GM23248 (cell line): ENCODE results near the gene CLDN7. TPM values are rescaled to one million over a fixed set of nuclear protein-coding genes. Genes with fewer than 3 reads are reported as not detected.
"Not testable (repeated sequence)": the region's sequence is repeated elsewhere in the genome, so short reads cannot be mapped to it uniquely, and the experiment has no call there.

Experiments
- DNase-seq: peaks from one replicate; pipeline ENCODE4 v3.0.0-alpha.2; 2015
- H2AFZ ChIP-seq: fragments of 200-600 bp; sonication (generic); 2 replicates; pipeline ENCODE4 v1.6.1; 2016; ENCODE audit warnings: antibody characterized with exemption
- H3F3A ChIP-seq: fragments of 200-600 bp; sonication (generic); 2 replicates; pipeline ENCODE4 v1.6.1; 2016; ENCODE audit warnings: mild to moderate bottlenecking, antibody characterized with exemption, mixed run types; ENCODE audit not compliant: insufficient read depth
- H3K27ac ChIP-seq: fragments of 200-600 bp; sonication (generic); 2 replicates; pipeline ENCODE4 v1.5.1; 2016; ENCODE audit warnings: mild to moderate bottlenecking
- H3K27me3 ChIP-seq: fragments of 200-600 bp; sonication (generic); replicated peaks from 2 replicates; pipeline ENCODE4 v1.6.1; 2016; ENCODE audit warnings: mild to moderate bottlenecking; ENCODE audit not compliant: insufficient read depth
- H3K36me3 ChIP-seq: fragments of 200-600 bp; sonication (generic); 2 replicates; pipeline ENCODE4 v1.6.1; 2016; ENCODE audit warnings: low read depth, mild to moderate bottlenecking
- H3K4me1 ChIP-seq: fragments of 200-600 bp; sonication (generic); 2 replicates; pipeline ENCODE4 v1.6.1; 2016; ENCODE audit warnings: mild to moderate bottlenecking; ENCODE audit not compliant: insufficient read depth
- H3K4me2 ChIP-seq: fragments of 200-600 bp; sonication (generic); one replicate; pipeline ENCODE4 v1.6.1; 2016; ENCODE audit warnings: mild to moderate bottlenecking; ENCODE audit not compliant: unreplicated experiment
- H3K4me3 ChIP-seq: fragments of 200-600 bp; sonication (generic); 2 replicates; pipeline ENCODE4 v1.5.1; 2016; ENCODE audit warnings: mild to moderate bottlenecking
- H3K79me2 ChIP-seq: fragments of 200-600 bp; sonication (generic); 2 replicates; pipeline ENCODE4 v1.6.1; 2016; ENCODE audit warnings: mild to moderate bottlenecking; ENCODE audit not compliant: insufficient read depth
- H3K9ac ChIP-seq: fragments of 200-600 bp; sonication (generic); 2 replicates; pipeline ENCODE4 v1.6.1; 2016; ENCODE audit warnings: mild to moderate bottlenecking
- H3K9me2 ChIP-seq: fragments of 200-600 bp; sonication (generic); 2 replicates; pipeline ENCODE4 v1.6.1; 2016; ENCODE audit warnings: mixed run types, mild to moderate bottlenecking, moderate library complexity; ENCODE audit not compliant: insufficient read depth
- H3K9me3 ChIP-seq: fragments of 200-600 bp; sonication (generic); one replicate; pipeline ENCODE4 v1.6.1; 2017; ENCODE audit warnings: low read depth
- H4K20me1 ChIP-seq: fragments of 200-600 bp; sonication (generic); 2 replicates; pipeline ENCODE4 v1.6.0; 2016; ENCODE audit not compliant: insufficient read depth
- EZH2 ChIP-seq: fragments of 200-600 bp; sonication (generic); IDR thresholded peaks from 2 replicates; pipeline ENCODE4 v1.6.1; 2018; ENCODE audit warnings: antibody characterized with exemption, mild to moderate bottlenecking; ENCODE audit not compliant: insufficient read depth, poor library complexity, severe bottlenecking
- EZH2phosphoT487 ChIP-seq: fragments of 200-600 bp; sonication (generic); IDR thresholded peaks from 2 replicates; pipeline ENCODE4 v1.6.1; 2018; ENCODE audit warnings: antibody characterized with exemption, moderate library complexity, mild to moderate bottlenecking, low read depth; ENCODE audit not compliant: insufficient read depth
- WGBS, 2 experiments: methylation state at CpG; one replicate each; pipeline ENCODE4 v1.1.6; 2015 to 2017; ENCODE audit warnings: low lambda C conversion rate in 2 of 2, low coverage in 1 of 2; ENCODE audit errors: missing lambda C conversion rate in 2 of 2; 5-methylcytosine and 5-hydroxymethylcytosine counted together
- in situ Hi-C: fragments of 300-500 bp; cut with MboI; formaldehyde crosslinking; loops from 2 replicates; pipeline ENCODE4 v1.15.0; 2020
- polyA plus RNA-seq: library from polyadenylated mRNA; unstranded; fragments of >200 nt; fragmentation: Nextera tagmentation; extraction: Ambion mirVana; gene quantifications from 2 replicates; pipeline ENCODE4 v1.2.1, GENCODE V29; 2016
- total RNA-seq: library from RNA; depleted of rRNA; stranded (reverse); fragments of >200 nt; shearing (Covaris generic); gene quantifications from 2 replicates; pipeline ENCODE4 v1.2.3, GENCODE V29; 2014

Gene CLDN7
- total and polyA plus RNA-seq, 2 experiments from 2014 or later: 2.3 to 4.5 TPM

DNA sequence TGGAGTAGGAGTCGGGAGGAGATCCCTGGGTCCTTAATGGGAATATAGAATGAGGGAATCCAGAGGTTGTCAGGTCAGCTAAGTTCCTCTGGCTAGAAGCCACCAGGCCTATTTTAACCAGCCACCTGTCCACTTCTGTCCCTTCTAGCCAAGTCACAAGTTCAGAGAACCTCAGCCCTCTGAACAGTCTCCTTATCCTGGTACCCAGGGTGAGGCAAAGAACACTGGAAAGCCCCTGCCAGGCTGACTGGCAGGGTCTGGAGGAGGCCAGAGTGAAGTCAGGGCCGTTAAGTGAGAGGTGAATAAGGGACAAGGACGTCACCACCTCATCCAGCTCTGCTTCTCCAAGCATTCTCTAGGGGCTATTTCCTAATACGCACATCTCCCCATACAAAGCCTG is 13.5 kb downstream of the CLDN7 start:
- Histone ChIP-seq H4K20me1 (no peaks in the 10 kb centered on the region), H2AFZ (no peak overlapping the region), H3K9ac (no peak overlapping the region), H3K4me1 (peaks cover 13% of the 10 kb centered on the region), H3K79me2 (peaks cover 86% of the 10 kb centered on the region), H3K27ac (no peak overlapping the region), H3K9me3 (no peaks in the 10 kb centered on the region), H3F3A (peaks cover 16% of the 10 kb centered on the region; the same call in 1 of the 2 replicates), H3K4me3 (no peak overlapping the region), H3K4me2 (no peak overlapping the region), H3K9me2 (no peaks in the 10 kb centered on the region), H3K36me3 (peaks cover 9% of the 10 kb centered on the region), H3K27me3 (no peaks in the 10 kb centered on the region)
- no peak for DNase-seq
- TF ChIP-seq EZH2 (no peak), EZH2phosphoT487 (no peak)
- in situ Hi-C loops: no loop called here
- WGBS, 2 experiments: 68 to 74% methylated on average over 4 of the region's 4 CpGs

DNA sequence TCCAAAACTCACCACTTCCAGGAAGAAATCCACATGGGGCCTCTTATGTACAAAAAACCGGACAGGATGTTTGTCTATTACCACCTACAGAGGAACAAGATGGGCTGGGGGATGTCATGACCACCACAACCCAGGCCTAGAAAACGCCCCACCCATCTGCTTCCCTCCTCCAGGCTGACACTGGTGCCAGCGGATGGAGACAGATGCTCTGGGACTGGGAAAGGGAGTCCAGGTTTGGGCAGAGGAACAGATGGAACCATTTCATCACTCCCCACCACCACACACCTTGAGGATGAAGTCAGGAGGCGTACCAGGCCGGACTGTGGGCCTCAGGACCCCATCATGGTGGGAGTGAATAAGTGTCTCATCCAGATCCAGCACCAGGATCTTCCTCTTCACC is 15.5 kb downstream of the CLDN7 start:
- WGBS, 2 experiments: 79 to 86% methylated on average over 5 of the region's 5 CpGs
- Histone ChIP-seq H3K9ac (no peak overlapping the region; the same call in 1 of the 2 replicates), H3F3A (peaks cover 18% of the 10 kb centered on the region; the same call in 1 of the 2 replicates)

DNA sequence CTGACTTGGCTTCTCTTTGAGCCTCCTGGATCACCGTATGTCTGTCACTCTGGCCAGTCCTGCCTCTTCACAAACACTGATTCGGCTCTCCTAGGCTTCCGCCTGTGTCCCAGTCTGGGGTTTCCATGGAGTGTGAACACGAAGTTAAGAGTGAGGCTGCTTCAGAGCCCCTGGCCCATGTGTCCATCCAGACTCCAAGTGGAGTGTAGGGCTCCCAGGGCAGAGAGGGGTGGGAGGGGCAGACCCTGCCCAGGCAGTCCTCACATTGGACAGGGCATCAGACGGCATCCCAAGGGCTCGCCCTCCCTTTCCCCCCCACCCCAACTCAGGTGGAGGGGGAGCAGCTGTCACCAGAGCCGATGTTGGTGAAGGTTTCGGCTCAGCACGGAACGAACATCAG is 18.4 kb downstream of the CLDN7 start:
- Histone ChIP-seq H3K27ac (peak overlapping the region; percentile 99), H3K79me2 (peaks cover 75% of the 10 kb centered on the region), H3K4me1 (peaks cover 19% of the 10 kb centered on the region), H3K9ac (peak overlapping the region; percentile 99; the same call in 1 of the 2 replicates), H3K36me3 (peaks cover 23% of the 10 kb centered on the region), H3F3A (peaks cover 38% of the 10 kb centered on the region)
- H3K4me2 ChIP-seq, H3K9me3 ChIP-seq, in situ Hi-C loops, H2AFZ ChIP-seq, H3K27me3 ChIP-seq, H3K9me2 ChIP-seq, DNase-seq, H3K4me3 ChIP-seq, H4K20me1 ChIP-seq: not testable (repeated sequence)
- 59 to 65% methylated on average over 10 of the region's 10 CpGs for WGBS, 2 experiments

More for the DNA sequence above, 15.5 kb downstream of the CLDN7 start:
- in situ Hi-C loops: no loop called here
- Histone ChIP-seq H2AFZ (no peak overlapping the region), H3K79me2 (peaks cover 75% of the 10 kb centered on the region), H3K4me1 (peaks cover 8% of the 10 kb centered on the region; the same call in 1 of the 2 replicates), H3K4me2 (no peak overlapping the region), H3K9me2 (no peaks in the 10 kb centered on the region), H3K36me3 (peaks cover 9% of the 10 kb centered on the region), H3K9me3 (no peaks in the 10 kb centered on the region), H3K27ac (no peak overlapping the region), H3K4me3 (no peak overlapping the region), H4K20me1 (no peaks in the 10 kb centered on the region), H3K27me3 (no peaks in the 10 kb centered on the region)
- DNase-seq: no peak
- TF ChIP-seq EZH2: no peak
- TF ChIP-seq EZH2phosphoT487: no peak

DNA sequence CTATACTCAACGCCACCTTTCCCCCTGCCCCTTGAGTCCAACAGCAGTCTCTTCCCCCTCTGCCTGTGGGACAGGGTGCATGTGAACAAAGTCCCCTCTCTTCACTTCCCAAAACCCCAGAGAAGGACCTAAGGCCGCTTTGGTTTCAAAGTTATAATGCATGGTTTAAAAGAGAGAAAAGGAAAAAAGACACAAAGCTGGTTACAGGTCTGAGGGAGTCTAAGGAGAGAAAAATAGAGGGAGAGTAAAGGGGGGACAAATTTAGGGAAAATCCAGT is 18.9 kb downstream of the CLDN7 start:
- H3K9ac ChIP-seq: peak overlapping the region; percentile 99
- peak overlapping the region; percentile 99 for H3K27ac ChIP-seq
- no peaks in the 10 kb centered on the region for H3K9me2 ChIP-seq
- in situ Hi-C loops: no loop called here
- H3F3A ChIP-seq: peaks cover 38% of the 10 kb centered on the region
- no peaks in the 10 kb centered on the region for H3K27me3 ChIP-seq
- H3K79me2 ChIP-seq: peaks cover 74% of the 10 kb centered on the region
- H4K20me1 ChIP-seq: no peaks in the 10 kb centered on the region
- H3K4me2 ChIP-seq: peak overlapping the region; percentile 100
- H3K4me1 ChIP-seq: peaks cover 19% of the 10 kb centered on the region
- peaks cover 23% of the 10 kb centered on the region for H3K36me3 ChIP-seq
- H2AFZ ChIP-seq: peak overlapping the region; percentile 82
- no peaks in the 10 kb centered on the region for H3K9me3 ChIP-seq
- 19 to 36% methylated on average over 2 of the region's 2 CpGs for WGBS, 2 experiments
- peak overlapping the region; percentile 97 for H3K4me3 ChIP-seq
- TF ChIP-seq EZH2 (no peak), EZH2phosphoT487 (no peak)
- no peak for DNase-seq

DNA sequence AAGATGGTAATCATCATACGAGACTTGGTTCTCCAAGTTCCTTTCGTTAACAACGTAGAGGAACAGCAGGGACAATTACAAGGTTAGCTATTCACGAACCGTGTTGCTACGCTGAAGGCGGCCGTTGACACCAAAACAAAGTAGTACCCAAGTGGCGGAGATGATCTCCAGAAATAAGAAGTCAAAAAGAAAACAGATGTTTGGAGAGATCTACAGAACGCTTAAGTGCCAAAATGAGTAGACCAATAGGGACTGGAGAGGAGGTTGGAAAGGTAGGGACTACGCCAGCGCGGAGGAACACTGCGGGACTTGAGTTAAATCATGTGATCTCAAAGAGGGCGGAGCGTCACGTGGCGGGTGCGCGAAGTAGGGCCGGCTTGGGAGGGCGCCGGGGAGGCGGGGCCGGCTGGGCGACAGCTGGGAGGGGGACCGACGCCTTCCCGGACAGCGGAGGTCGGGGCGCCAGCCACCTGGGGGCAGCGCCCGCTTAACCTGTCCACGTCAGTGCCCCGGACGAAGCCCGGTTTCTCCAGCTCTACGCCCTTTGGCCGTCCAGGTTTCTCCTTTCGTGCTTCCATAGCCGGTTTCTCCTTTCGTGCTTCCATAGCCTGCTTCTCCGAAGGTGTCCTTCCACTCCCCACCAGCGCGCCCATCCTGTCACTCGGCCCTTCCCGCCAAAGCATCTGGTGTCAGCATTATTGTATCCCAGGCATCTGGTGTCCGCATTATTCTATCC is 19.4 kb downstream of the CLDN7 start:
- H3F3A ChIP-seq: peaks cover 38% of the 10 kb centered on the region
- H3K79me2 ChIP-seq: peaks cover 69% of the 10 kb centered on the region
- peak overlapping the region; percentile 100 for H3K4me2 ChIP-seq
- no peaks in the 10 kb centered on the region for H3K27me3 ChIP-seq
- peak overlapping the region; percentile 82 for H2AFZ ChIP-seq
- DNase-seq: peak; percentile 97
- no peaks in the 10 kb centered on the region for H4K20me1 ChIP-seq
- no peaks in the 10 kb centered on the region for H3K9me2 ChIP-seq
- no peaks in the 10 kb centered on the region for H3K9me3 ChIP-seq
- peaks cover 19% of the 10 kb centered on the region for H3K4me1 ChIP-seq
- in situ Hi-C loops: no loop called here
- no peak for TF ChIP-seq EZH2phosphoT487
- no peak for TF ChIP-seq EZH2
- peak overlapping the region; percentile 99 for H3K9ac ChIP-seq
- WGBS, 2 experiments: 1 to 2% methylated on average over 37 to 38 of the region's 49 CpGs
- H3K27ac ChIP-seq: peak overlapping the region; percentile 99
- peak overlapping the region; percentile 97 for H3K4me3 ChIP-seq
- peaks cover 23% of the 10 kb centered on the region for H3K36me3 ChIP-seq
